Type B pancreatic cell (in vitro differentiated cells): ENCODE results near the gene PIWIL4. TPM values are rescaled to one million over a fixed set of nuclear protein-coding genes. Genes with fewer than 3 reads are reported as not detected.

ENCODE experiments used
- DNase-seq: peaks from one replicate; pipeline ENCODE4 v3.0.0; 2021; ENCODE audit warnings: mixed read lengths; ENCODE audit not compliant: unreplicated experiment; ENCODE audit errors: extremely low spot score
- H3K27ac Mint-ChIP-seq: 2 replicates; pipeline ENCODE4 v1.8.0; 2021; ENCODE audit warnings: mild to moderate bottlenecking, mixed read lengths
- H3K27me3 Mint-ChIP-seq: 2 replicates; pipeline ENCODE4 v1.8.0; 2021; ENCODE audit warnings: mixed read lengths
- H3K36me3 Mint-ChIP-seq: 2 replicates; pipeline ENCODE4 v1.8.0; 2021; ENCODE audit warnings: mixed read lengths
- H3K4me1 Mint-ChIP-seq: one replicate; pipeline ENCODE4 v1.8.0; 2021; ENCODE audit warnings: mixed read lengths; ENCODE audit not compliant: unreplicated experiment
- H3K4me3 Mint-ChIP-seq: 2 replicates; pipeline ENCODE4 v1.8.0; 2021; ENCODE audit warnings: mild to moderate bottlenecking, mixed read lengths
- H3K9me3 Mint-ChIP-seq: 2 replicates; pipeline ENCODE4 v1.8.0; 2021; ENCODE audit warnings: mixed read lengths
- CTCF ChIP-seq: fragments of 200-600 bp; sonication (generic); conservative IDR thresholded peaks from 2 replicates; pipeline ENCODE4 v1.5.0; 2021; ENCODE audit warnings: antibody characterized with exemption, mild to moderate bottlenecking
- total RNA-seq: library from RNA; stranded (reverse); gene quantifications from 2 replicates; pipeline ENCODE4 v1.2.1, GENCODE V29; 2021; ENCODE audit warnings: low replicate concordance

PIWIL4 gene
- total RNA-seq, 1 donor from 2014 or later, result 4.2 TPM

GRCh38 chr11:94558932-94559331 is 8.2 kb upstream of the PIWIL4 start:
- no peak overlapping the region for H3K27ac Mint-ChIP-seq

GRCh38 chr11:94559361-94559760 is 7.8 kb upstream of the PIWIL4 start:
- no peaks in the 10 kb centered on the region for H3K36me3 Mint-ChIP-seq
- no peak for TF ChIP-seq CTCF
- no peak for DNase-seq
- H3K4me1 Mint-ChIP-seq, result peaks cover 16% of the 10 kb centered on the region
- H3K4me3 Mint-ChIP-seq, result no peak overlapping the region
- H3K27me3 Mint-ChIP-seq, result no peaks in the 10 kb centered on the region
- no peak overlapping the region for H3K27ac Mint-ChIP-seq
- H3K9me3 Mint-ChIP-seq, result no peaks in the 10 kb centered on the region

More at GRCh38 chr11:94558932-94559331, 8.2 kb upstream of the PIWIL4 start:
- H3K36me3 Mint-ChIP-seq, result no peaks in the 10 kb centered on the region
- no peak for DNase-seq
- no peaks in the 10 kb centered on the region for H3K27me3 Mint-ChIP-seq
- no peak overlapping the region for H3K4me3 Mint-ChIP-seq
- peaks cover 16% of the 10 kb centered on the region for H3K4me1 Mint-ChIP-seq
- no peak for TF ChIP-seq CTCF
- no peaks in the 10 kb centered on the region for H3K9me3 Mint-ChIP-seq

- Mint-ChIP-seq H3K9me3 (no peaks in the 10 kb centered on the region), H3K4me3 (no peak overlapping the region), H3K27me3 (no peaks in the 10 kb centered on the region), H3K4me1 (peaks cover 16% of the 10 kb centered on the region), H3K27ac (no peak overlapping the region), H3K36me3 (no peaks in the 10 kb centered on the region)
- no peak for DNase-seq
- TF ChIP-seq CTCF, result no peak
Measured at GRCh38 chr11:94560834-94561233, 6.3 kb upstream of the PIWIL4 start.

- no peaks in the 10 kb centered on the region for H3K9me3 Mint-ChIP-seq
- no peak overlapping the region for H3K27ac Mint-ChIP-seq
- no peaks in the 10 kb centered on the region for H3K27me3 Mint-ChIP-seq
- H3K36me3 Mint-ChIP-seq, result no peaks in the 10 kb centered on the region
- H3K4me3 Mint-ChIP-seq, result no peak overlapping the region
- no peak for DNase-seq
- H3K4me1 Mint-ChIP-seq, result peaks cover 16% of the 10 kb centered on the region
- no peak for TF ChIP-seq CTCF
Measured at GRCh38 chr11:94563176-94563847, 3.9 kb upstream of the PIWIL4 start.

GRCh38 chr11:94563848-94564467 is 3.2 kb upstream of the PIWIL4 start:
- DNase-seq, result no peak
- peaks cover 16% of the 10 kb centered on the region for H3K4me1 Mint-ChIP-seq
- no peaks in the 10 kb centered on the region for H3K27me3 Mint-ChIP-seq
- no peak overlapping the region for H3K27ac Mint-ChIP-seq
- H3K36me3 Mint-ChIP-seq, result no peaks in the 10 kb centered on the region
- H3K4me3 Mint-ChIP-seq, result no peak overlapping the region
- no peak for TF ChIP-seq CTCF
- H3K9me3 Mint-ChIP-seq, result no peaks in the 10 kb centered on the region
